ENCODE results near the gene TUSC2.

- TF ChIP-seq CTCF (IDR thresholded peaks at IDR 0.05 in 8 of 11, conservative IDR thresholded peaks at IDR 0.05 in 3 of 11): no peak
- TF ChIP-seq POLR2A (IDR thresholded peaks at IDR 0.05): no peak
- no peak for TF ChIP-seq POLR2AphosphoS5 (IDR thresholded peaks at IDR 0.05)
Observed at GRCh38 chr3:50373146-50374051, 45.4 kb upstream of the TUSC2 start.
